ENCODE data around the gene PSORS1C2. TPM values are rescaled to one million over a fixed set of nuclear protein-coding genes. Genes with fewer than 3 reads are reported as not detected.

The PSORS1C2 gene
- total RNA-seq, 1 donor from 2014 or later: not detected

GRCh38 chr6:31130751-31131150, 8.1 kb downstream of the PSORS1C2 start:
- Histone ChIP-seq H3K36me3 (no peaks in the 10 kb centered on the region), H3K9me3 (replicated peaks) (no peaks in the 10 kb centered on the region), H3K4me1 (peaks cover 19% of the 10 kb centered on the region), H3K4me3 (no peak overlapping the region), H3K27ac (replicated peaks) (no peak overlapping the region), H3K27me3 (ENCODE audit: low read depth) (no peaks in the 10 kb centered on the region)
- DNase-seq: no peak
- intact Hi-C loops (cut with micrococcal nuclease): no loop called here
- no peak for TF ChIP-seq CTCF (IDR thresholded peaks at IDR 0.05; ENCODE audit: borderline replicate concordance)

GRCh38 chr6:31129130-31129529, 9.7 kb downstream of the PSORS1C2 start:
- intact Hi-C loops (cut with micrococcal nuclease): no loop called here
- Histone ChIP-seq H3K27me3 (ENCODE audit: low read depth) (no peaks in the 10 kb centered on the region), H3K9me3 (replicated peaks) (no peaks in the 10 kb centered on the region), H3K4me1 (peaks cover 29% of the 10 kb centered on the region), H3K27ac (replicated peaks) (no peak overlapping the region), H3K36me3 (no peaks in the 10 kb centered on the region), H3K4me3 (no peak overlapping the region)
- no peak for DNase-seq
- TF ChIP-seq CTCF (IDR thresholded peaks at IDR 0.05; ENCODE audit: borderline replicate concordance): no peak

- H3K36me3 ChIP-seq: no peaks in the 10 kb centered on the region
- no peak overlapping the region for H3K4me3 ChIP-seq
- peaks cover 36% of the 10 kb centered on the region for H3K4me1 ChIP-seq
- no peaks in the 10 kb centered on the region for H3K9me3 ChIP-seq (replicated peaks)
- no peaks in the 10 kb centered on the region for H3K27me3 ChIP-seq (ENCODE audit: low read depth)
- peak; percentile 51 for DNase-seq
- intact Hi-C loops (cut with micrococcal nuclease): no loop called here
- H3K27ac ChIP-seq (replicated peaks): no peak overlapping the region
- peak; percentile 91 for TF ChIP-seq CTCF (IDR thresholded peaks at IDR 0.05; ENCODE audit: borderline replicate concordance)
These were observed 10.7 kb downstream of the PSORS1C2 start for GRCh38 chr6:31128093-31128676.

GRCh38 chr6:31126396-31127175, 12.3 kb downstream of the PSORS1C2 start:
- peak overlapping the region; percentile 72 for H3K27ac ChIP-seq (replicated peaks)

More at GRCh38 chr6:31126396-31127175, 12.3 kb downstream of the PSORS1C2 start:
- Histone ChIP-seq H3K4me3 (no peak overlapping the region), H3K27me3 (ENCODE audit: low read depth) (no peaks in the 10 kb centered on the region), H3K9me3 (replicated peaks) (no peaks in the 10 kb centered on the region), H3K36me3 (no peaks in the 10 kb centered on the region), H3K4me1 (peaks cover 46% of the 10 kb centered on the region)
- no peak for TF ChIP-seq CTCF (IDR thresholded peaks at IDR 0.05; ENCODE audit: borderline replicate concordance)
- intact Hi-C loops (cut with micrococcal nuclease): no loop called here
- no peak for DNase-seq
